ENCODE results near the gene XYLT1.

Gene XYLT1

DNA sequence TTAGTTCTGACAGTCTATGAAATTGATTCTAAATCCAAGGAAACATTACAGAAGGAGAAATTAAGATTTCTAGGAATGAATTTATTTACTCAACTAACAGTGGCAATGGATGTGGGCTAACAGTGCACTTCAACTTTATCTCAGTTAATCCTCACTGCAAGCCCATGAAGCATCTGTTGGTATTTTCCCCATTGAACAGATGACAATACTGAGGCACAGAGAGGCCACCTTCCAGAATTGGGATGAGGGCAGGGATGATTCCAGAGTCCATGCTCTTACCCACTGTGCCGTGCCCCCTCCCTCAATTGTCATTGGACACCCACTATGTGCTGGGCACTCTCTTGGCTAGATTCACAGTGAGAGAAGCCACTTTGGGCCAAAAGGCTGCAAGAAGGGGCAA lies 89.0 kb downstream of the XYLT1 start:
- Histone ChIP-seq H4K8ac (ENCODE audit: low read depth, low read length) (no peak overlapping the region), H3K56ac (ENCODE audit: low read length) (no peak overlapping the region), H3K4me2 (ENCODE audit: low read length) (no peak overlapping the region), H3K4me1 (ENCODE audit: control insufficient read depth, low read depth, low read length) (peaks cover 15% of the 10 kb centered on the region), H3K18ac (ENCODE audit: low read length) (no peak overlapping the region), H2BK5ac (ENCODE audit: low read length) (no peak overlapping the region), H2BK120ac (ENCODE audit: low read depth, low read length) (no peak overlapping the region), H3K4me3 (ENCODE audit: low read length) (no peak overlapping the region), H3K4ac (ENCODE audit: low read depth, low read length) (no peak overlapping the region), H3K79me1 (ENCODE audit: low read length) (peaks cover 7% of the 10 kb centered on the region), H3K9ac (ENCODE audit: low read length) (no peak overlapping the region), H3K27me3 (ENCODE audit: insufficient read depth, low read length, poor library complexity) (no peaks in the 10 kb centered on the region), H3K36me3 (ENCODE audit: control insufficient read depth, insufficient read depth, low read length) (no peaks in the 10 kb centered on the region), H4K5ac (ENCODE audit: low read length) (no peak overlapping the region), H3K27ac (ENCODE audit: low read depth, low read length) (no peak overlapping the region), H2BK15ac (replicated peaks; ENCODE audit: low read depth) (no peak overlapping the region), H2AK5ac (ENCODE audit: low read length) (no peak overlapping the region), H3K23ac (ENCODE audit: low read length) (no peak overlapping the region), H3K79me2 (ENCODE audit: control insufficient read depth, insufficient read depth, low read length) (no peaks in the 10 kb centered on the region)
- no CpG with 5 or more reads among the region's 1 CpG for WGBS (ENCODE audit: extremely low coverage, insufficient coverage, low lambda C conversion rate)
- DNase-seq, result no peak

DNA sequence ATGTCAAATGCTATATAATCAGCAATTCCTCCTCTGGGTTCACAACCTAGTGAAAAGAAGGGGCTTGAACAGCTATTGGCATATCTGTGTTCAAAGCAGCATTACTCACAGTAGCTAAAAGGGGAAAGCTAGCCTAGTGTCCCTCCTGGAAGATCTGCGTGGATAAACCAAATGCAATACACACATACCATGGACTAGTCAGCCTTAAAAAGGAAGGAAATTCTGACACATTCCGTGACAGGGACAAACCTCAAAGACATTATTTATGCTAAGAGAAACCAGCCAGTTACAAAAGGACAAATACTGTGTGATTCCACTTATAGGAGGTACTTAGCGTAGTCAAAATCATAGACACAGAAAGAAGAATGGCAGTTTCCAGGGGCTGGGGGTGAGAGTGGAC lies 90.1 kb downstream of the XYLT1 start:
- Histone ChIP-seq H3K27me3 (ENCODE audit: insufficient read depth, low read length, poor library complexity) (no peaks in the 10 kb centered on the region), H2AK5ac (ENCODE audit: low read length) (no peak overlapping the region), H2BK120ac (ENCODE audit: low read depth, low read length) (no peak overlapping the region), H4K5ac (ENCODE audit: low read length) (no peak overlapping the region), H3K4me2 (ENCODE audit: low read length) (no peak overlapping the region), H3K4me1 (ENCODE audit: control insufficient read depth, low read depth, low read length) (peaks cover 11% of the 10 kb centered on the region), H3K9ac (ENCODE audit: low read length) (no peak overlapping the region), H2BK5ac (ENCODE audit: low read length) (no peak overlapping the region), H3K79me1 (ENCODE audit: low read length) (peaks cover 9% of the 10 kb centered on the region), H3K79me2 (ENCODE audit: control insufficient read depth, insufficient read depth, low read length) (no peaks in the 10 kb centered on the region), H3K27ac (ENCODE audit: low read depth, low read length) (no peak overlapping the region), H3K4me3 (ENCODE audit: low read length) (no peak overlapping the region), H4K8ac (ENCODE audit: low read depth, low read length) (no peak overlapping the region), H3K36me3 (ENCODE audit: control insufficient read depth, insufficient read depth, low read length) (no peaks in the 10 kb centered on the region), H3K18ac (ENCODE audit: low read length) (no peak overlapping the region), H3K4ac (ENCODE audit: low read depth, low read length) (no peak overlapping the region), H3K56ac (ENCODE audit: low read length) (peak overlapping the region; percentile 46), H2BK15ac (replicated peaks; ENCODE audit: low read depth) (no peak overlapping the region), H3K23ac (ENCODE audit: low read length) (no peak overlapping the region)
- no CpG with 5 or more reads among the region's 3 CpGs for WGBS (ENCODE audit: extremely low coverage, insufficient coverage, low lambda C conversion rate)
- no peak for DNase-seq

DNA sequence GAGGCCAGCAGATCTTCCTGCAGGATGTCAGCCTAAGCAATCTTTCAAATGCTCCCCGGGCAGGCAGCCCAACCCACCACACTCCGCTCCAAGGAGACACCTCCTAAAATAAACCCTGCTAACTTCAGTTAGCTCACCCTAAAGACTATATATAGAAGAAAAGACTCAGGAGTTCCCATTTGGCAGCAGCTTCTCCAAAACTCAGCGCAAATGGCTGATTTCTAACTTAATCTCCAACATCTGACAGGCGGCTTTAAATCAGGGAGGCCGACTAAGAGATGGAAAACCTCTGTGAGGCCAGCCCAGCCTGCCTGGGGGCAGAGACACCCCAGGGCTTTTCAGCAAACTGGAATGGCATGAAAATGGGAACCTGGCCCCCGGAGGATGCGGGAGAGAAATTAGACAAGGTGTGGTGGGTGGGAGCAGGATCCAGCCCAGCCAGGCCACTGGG lies 91.6 kb downstream of the XYLT1 start:
- Histone ChIP-seq H3K18ac (ENCODE audit: low read length) (peak overlapping the region; percentile 1), H3K23ac (ENCODE audit: low read length) (peak overlapping the region; percentile 69), H4K8ac (ENCODE audit: low read depth, low read length) (no peak overlapping the region), H3K27me3 (ENCODE audit: insufficient read depth, low read length, poor library complexity) (no peaks in the 10 kb centered on the region), H2BK5ac (ENCODE audit: low read length) (no peak overlapping the region), H3K4me1 (ENCODE audit: control insufficient read depth, low read depth, low read length) (peaks cover 11% of the 10 kb centered on the region), H3K56ac (ENCODE audit: low read length) (peak overlapping the region; percentile 69), H3K36me3 (ENCODE audit: control insufficient read depth, insufficient read depth, low read length) (no peaks in the 10 kb centered on the region), H3K79me2 (ENCODE audit: control insufficient read depth, insufficient read depth, low read length) (peaks cover 2% of the 10 kb centered on the region), H2BK120ac (ENCODE audit: low read depth, low read length) (no peak overlapping the region), H3K4ac (ENCODE audit: low read depth, low read length) (no peak overlapping the region), H4K5ac (ENCODE audit: low read length) (no peak overlapping the region), H3K79me1 (ENCODE audit: low read length) (peaks cover 9% of the 10 kb centered on the region), H3K4me2 (ENCODE audit: low read length) (no peak overlapping the region), H2AK5ac (ENCODE audit: low read length) (no peak overlapping the region), H3K4me3 (ENCODE audit: low read length) (no peak overlapping the region), H3K27ac (ENCODE audit: low read depth, low read length) (no peak overlapping the region), H2BK15ac (replicated peaks; ENCODE audit: low read depth) (no peak overlapping the region), H3K9ac (ENCODE audit: low read length) (no peak overlapping the region)
- WGBS (ENCODE audit: extremely low coverage, insufficient coverage, low lambda C conversion rate), result no CpG with 5 or more reads among the region's 7 CpGs
- DNase-seq, result no peak

DNA sequence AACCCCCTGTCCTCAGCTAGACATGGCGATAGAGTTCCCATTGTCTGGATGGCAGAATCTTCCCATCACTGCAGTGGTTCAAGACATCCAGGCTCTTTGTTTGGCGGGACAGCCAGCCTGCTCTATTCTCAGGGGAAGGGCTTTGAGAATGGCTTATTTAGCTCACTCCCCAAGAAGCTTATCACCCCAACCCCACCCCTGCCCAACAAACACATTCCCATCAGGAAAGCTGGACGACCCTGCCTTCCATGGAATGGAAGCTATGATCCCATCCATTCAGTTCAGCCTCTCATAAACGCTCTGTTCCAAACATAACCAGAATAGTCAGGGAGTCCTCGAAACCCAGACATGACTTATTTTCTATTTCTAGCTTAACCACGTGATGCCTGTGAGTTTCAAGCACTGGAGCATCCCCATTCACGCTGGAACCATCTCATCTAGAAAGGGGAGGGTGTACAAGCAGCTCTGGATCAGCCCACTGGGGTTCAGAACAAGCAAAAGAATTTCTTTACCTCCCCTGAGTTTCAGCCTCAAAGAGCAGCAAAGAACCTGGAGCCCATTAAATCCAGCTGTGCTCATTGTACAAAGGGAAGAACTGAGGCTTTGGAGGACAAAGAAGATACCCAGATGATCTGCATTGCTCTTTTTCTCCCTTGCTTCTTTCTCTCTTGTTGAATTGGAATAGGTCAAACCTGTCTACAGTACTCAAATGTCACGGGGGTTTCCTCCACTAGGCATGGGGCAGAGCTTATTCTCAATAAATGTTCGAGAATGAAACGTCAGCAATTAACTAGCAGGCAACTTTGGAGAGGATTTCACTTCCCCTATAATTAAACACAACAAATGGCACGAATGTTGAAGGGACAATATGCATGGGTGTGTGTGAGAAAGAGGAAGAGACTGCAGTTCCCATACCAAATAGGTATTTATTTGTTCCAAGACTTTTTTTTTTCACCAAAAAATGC lies 93.1 kb downstream of the XYLT1 start:
- H2BK15ac ChIP-seq (replicated peaks; ENCODE audit: low read depth), result no peak overlapping the region
- H3K4ac ChIP-seq (ENCODE audit: low read depth, low read length), result no peak overlapping the region
- no peak overlapping the region for H3K18ac ChIP-seq (ENCODE audit: low read length)
- no peak overlapping the region for H4K5ac ChIP-seq (ENCODE audit: low read length)
- peak overlapping the region; percentile 15 for H3K23ac ChIP-seq (ENCODE audit: low read length)
- H3K27me3 ChIP-seq (ENCODE audit: insufficient read depth, low read length, poor library complexity), result no peaks in the 10 kb centered on the region
- no peak for DNase-seq
- no CpG with 5 or more reads among the region's 11 CpGs for WGBS (ENCODE audit: extremely low coverage, insufficient coverage, low lambda C conversion rate)
- H3K79me2 ChIP-seq (ENCODE audit: control insufficient read depth, insufficient read depth, low read length), result peaks cover 2% of the 10 kb centered on the region
- no peak overlapping the region for H3K27ac ChIP-seq (ENCODE audit: low read depth, low read length)
- no peak overlapping the region for H3K4me2 ChIP-seq (ENCODE audit: low read length)
- H4K8ac ChIP-seq (ENCODE audit: low read depth, low read length), result no peak overlapping the region
- H3K4me1 ChIP-seq (ENCODE audit: control insufficient read depth, low read depth, low read length), result peaks cover 6% of the 10 kb centered on the region
- H3K9ac ChIP-seq (ENCODE audit: low read length), result no peak overlapping the region
- H3K36me3 ChIP-seq (ENCODE audit: control insufficient read depth, insufficient read depth, low read length), result no peaks in the 10 kb centered on the region
- no peak overlapping the region for H2AK5ac ChIP-seq (ENCODE audit: low read length)
- H3K79me1 ChIP-seq (ENCODE audit: low read length), result peaks cover 9% of the 10 kb centered on the region
- H2BK120ac ChIP-seq (ENCODE audit: low read depth, low read length), result no peak overlapping the region
- no peak overlapping the region for H3K56ac ChIP-seq (ENCODE audit: low read length)
- H2BK5ac ChIP-seq (ENCODE audit: low read length), result no peak overlapping the region
- H3K4me3 ChIP-seq (ENCODE audit: low read length), result no peak overlapping the region

DNA sequence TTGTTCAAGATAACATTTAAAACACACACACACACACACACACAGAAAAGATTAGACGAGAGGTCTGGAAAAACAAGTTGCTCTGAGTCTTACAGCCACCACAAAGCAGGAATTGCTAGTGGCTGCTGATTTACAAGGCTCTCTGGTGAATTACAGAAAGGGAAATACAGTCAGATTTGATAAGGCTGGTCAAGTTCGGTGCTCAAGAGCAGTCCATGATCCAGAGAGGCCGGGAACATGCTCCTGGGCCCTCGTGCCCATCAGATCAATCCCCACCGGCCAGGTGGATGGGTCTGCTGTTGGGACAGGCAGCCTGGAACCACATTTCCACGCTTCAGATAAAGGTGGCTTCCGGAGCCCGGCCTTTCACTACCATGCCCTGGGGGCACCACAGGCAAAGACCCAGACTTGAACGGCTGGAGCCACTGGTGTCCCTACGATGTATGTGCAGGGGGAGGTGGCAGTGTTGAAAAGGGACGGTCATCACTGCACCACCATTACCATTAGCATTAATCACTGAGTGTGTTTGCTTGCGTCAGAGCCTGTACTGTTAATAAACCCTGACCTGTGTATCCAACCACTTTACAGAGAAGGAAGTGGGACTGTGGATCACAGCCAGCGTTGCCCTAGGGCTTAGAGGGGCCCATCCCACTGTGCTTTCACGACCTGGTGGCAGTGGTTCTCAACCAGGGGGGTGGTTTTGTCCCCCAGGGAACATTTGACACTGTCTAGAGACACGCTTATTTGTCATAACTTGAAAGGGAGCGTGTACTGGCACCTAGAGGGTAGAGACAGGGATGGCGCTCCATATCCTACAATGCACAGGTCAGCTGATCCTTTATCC lies 95.1 kb downstream of the XYLT1 start:
- H3K56ac ChIP-seq (ENCODE audit: low read length), result peak overlapping the region; percentile 1
- peaks cover 6% of the 10 kb centered on the region for H3K79me1 ChIP-seq (ENCODE audit: low read length)
- no peak overlapping the region for H3K4me2 ChIP-seq (ENCODE audit: low read length)
- WGBS (ENCODE audit: extremely low coverage, insufficient coverage, low lambda C conversion rate), result no CpG with 5 or more reads among the region's 17 CpGs
- no peak overlapping the region for H3K23ac ChIP-seq (ENCODE audit: low read length)
- no peak overlapping the region for H3K18ac ChIP-seq (ENCODE audit: low read length)
- no peaks in the 10 kb centered on the region for H3K27me3 ChIP-seq (ENCODE audit: insufficient read depth, low read length, poor library complexity)
- H3K27ac ChIP-seq (ENCODE audit: low read depth, low read length), result no peak overlapping the region
- no peak overlapping the region for H3K4me3 ChIP-seq (ENCODE audit: low read length)
- H2BK120ac ChIP-seq (ENCODE audit: low read depth, low read length), result no peak overlapping the region
- H2AK5ac ChIP-seq (ENCODE audit: low read length), result no peak overlapping the region
- no peak overlapping the region for H4K8ac ChIP-seq (ENCODE audit: low read depth, low read length)
- H3K36me3 ChIP-seq (ENCODE audit: control insufficient read depth, insufficient read depth, low read length), result no peaks in the 10 kb centered on the region
- peaks cover 2% of the 10 kb centered on the region for H3K4me1 ChIP-seq (ENCODE audit: control insufficient read depth, low read depth, low read length)
- H3K79me2 ChIP-seq (ENCODE audit: control insufficient read depth, insufficient read depth, low read length), result peaks cover 2% of the 10 kb centered on the region
- no peak overlapping the region for H4K5ac ChIP-seq (ENCODE audit: low read length)
- no peak for DNase-seq
- H2BK5ac ChIP-seq (ENCODE audit: low read length), result no peak overlapping the region
- H2BK15ac ChIP-seq (replicated peaks; ENCODE audit: low read depth), result no peak overlapping the region
- H3K9ac ChIP-seq (ENCODE audit: low read length), result no peak overlapping the region
- no peak overlapping the region for H3K4ac ChIP-seq (ENCODE audit: low read depth, low read length)
